Activated CD4-positive, alpha-beta T cell treated with anti-CD3 and anti-CD28 coated beads, Interleukin-2, amount 10 ng/mL, durations not matched to agents 7 days and 5 days (primary cell): Measurements from ENCODE around the gene WRAP53. TPM values are rescaled to one million over a fixed set of nuclear protein-coding genes. Genes with fewer than 3 reads are reported as not detected.
"Not testable (repeated sequence)": the region's sequence is repeated elsewhere in the genome, so short reads cannot be mapped to it uniquely, and the experiment has no call there.

ENCODE experiments used
- CTCF ChIA-PET: fragments of 350-600 bp; sonication (Branson Sonifier 250); formaldehyde crosslinking; loops from one replicate; lab custom pipeline; 2021; ENCODE audit warnings: antibody characterized with exemption; lab: Charles Lee
- POLR2A ChIA-PET: fragments of 350-600 bp; sonication (Branson Sonifier 250); formaldehyde crosslinking; loops from one replicate; lab custom pipeline; 2021; ENCODE audit warnings: antibody characterized with exemption; lab: Charles Lee
- DNase-seq: peaks from one replicate; pipeline ENCODE4 v3.0.0-alpha.2; 2020
- H3K27ac Mint-ChIP-seq: one replicate; pipeline ENCODE4 v1.8.0; 2021; ENCODE audit warnings: mild to moderate bottlenecking, moderate library complexity, mixed read lengths
- H3K27me3 Mint-ChIP-seq: one replicate; pipeline ENCODE4 v1.8.0; 2021; ENCODE audit warnings: mixed read lengths
- H3K36me3 Mint-ChIP-seq: one replicate; pipeline ENCODE4 v1.8.0; 2021; ENCODE audit warnings: low read depth, mixed read lengths
- H3K4me1 Mint-ChIP-seq: one replicate; pipeline ENCODE4 v1.8.0; 2021; ENCODE audit warnings: mixed read lengths
- H3K4me3 Mint-ChIP-seq: one replicate; pipeline ENCODE4 v1.8.0; 2021; ENCODE audit warnings: mild to moderate bottlenecking, moderate library complexity, mixed read lengths
- H3K9me3 Mint-ChIP-seq: one replicate; pipeline ENCODE4 v1.8.0; 2021; ENCODE audit warnings: mixed read lengths
- total RNA-seq, 2 experiments: library from RNA; stranded (reverse); gene quantifications; one replicate each; pipeline ENCODE4 v1.2.3, GENCODE V29; 2021

Gene WRAP53
- total RNA-seq, result 10 to 100 TPM; 22.6 to 24.2 TPM

DNA sequence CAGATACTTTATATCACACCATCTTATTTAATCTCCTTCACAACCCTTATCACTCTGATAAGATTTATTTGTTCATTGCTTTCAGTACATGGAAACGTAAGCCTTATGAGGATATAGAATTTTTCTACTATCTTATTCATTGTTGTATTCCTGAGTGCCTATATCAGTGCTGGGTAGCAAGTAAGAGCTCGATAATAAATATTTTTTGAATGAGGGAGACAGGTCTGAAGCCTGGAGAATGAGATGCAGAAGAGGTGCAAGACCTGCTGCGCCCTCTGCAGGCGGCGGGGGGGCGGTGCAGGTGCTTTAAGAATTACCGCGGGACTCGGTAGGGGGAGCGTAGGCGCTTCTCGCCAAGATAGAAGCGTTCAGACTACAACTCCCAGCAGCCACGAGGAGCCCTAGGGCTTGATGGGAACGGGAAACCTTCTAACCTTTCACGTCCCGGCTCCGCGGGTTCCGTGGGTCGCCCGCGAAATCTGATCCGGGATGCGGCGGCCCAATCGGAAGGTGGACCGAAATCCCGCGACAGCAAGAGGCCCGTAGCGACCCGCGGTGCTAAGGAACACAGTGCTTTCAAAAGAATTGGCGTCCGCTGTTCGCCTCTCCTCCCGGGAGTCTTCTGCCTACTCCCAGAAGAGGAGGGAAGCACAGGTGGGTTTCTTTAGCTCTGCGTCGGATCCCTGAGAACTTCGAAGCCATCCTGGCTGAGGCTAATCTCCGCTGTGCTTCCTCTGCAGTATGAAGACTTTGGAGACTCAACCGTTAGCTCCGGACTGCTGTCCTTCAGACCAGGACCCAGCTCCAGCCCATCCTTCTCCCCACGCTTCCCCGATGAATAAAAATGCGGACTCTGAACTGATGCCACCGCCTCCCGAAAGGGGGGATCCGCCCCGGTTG lies at the start of gene WRAP53:
Gene WRAP53 (plus strand): TSS at position 570 of the 900 bp plus-strand sequence. CDS start 172 bp downstream, at position 742.
- Mint-ChIP-seq H3K27me3 (no peaks in the 10 kb centered on the region), H3K4me3 (peak within 1 kb of the TSS; percentile 92), H3K36me3 (peaks cover 25% of the 10 kb centered on the region), H3K9me3 (no peaks in the 10 kb centered on the region), H3K27ac (peak within 1 kb of the TSS; percentile 100), H3K4me1 (peaks cover 45% of the 10 kb centered on the region)
- DNase-seq, result peak; percentile 97
- ChIA-PET POLR2A (interaction anchor here (0.6 to 2.8 kb wide), 8 partner anchors 37 to 432 kb away, joined by 3 to 8 read pairs (median 4); partner anchors contain the start of genes ATP1B2, FXR2 and MPDU1), CTCF (interaction anchor here (0.5 to 3.4 kb wide), 55 partner anchors 10 to 556 kb away, joined by 3 to 33 read pairs (median 4); partner anchors contain the start of genes CD68, CNTROB, DNAH2 and DVL2)

DNA sequence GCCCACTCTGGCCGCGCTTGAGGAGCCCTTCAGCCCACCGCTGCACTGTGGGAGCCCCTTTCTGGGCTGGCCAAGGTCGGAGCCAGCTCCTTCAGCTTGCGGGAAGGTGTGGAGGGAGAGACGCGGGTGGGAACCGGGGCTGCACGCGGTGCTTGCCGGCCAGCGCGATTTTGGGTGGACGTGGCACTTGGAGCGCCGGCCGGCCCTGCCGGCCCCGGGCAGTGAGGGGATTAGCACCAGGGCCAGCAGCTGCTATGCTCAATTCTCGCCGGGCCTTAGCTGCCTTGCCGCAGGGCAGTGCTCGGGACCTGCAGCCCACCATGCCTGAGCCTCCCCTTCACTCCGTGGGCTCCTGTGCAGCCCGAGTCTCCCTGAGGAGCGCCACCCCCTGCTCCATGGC lies 47.5 kb upstream of the WRAP53 start:
- H3K27me3 Mint-ChIP-seq, result no peaks in the 10 kb centered on the region
- H3K9me3 Mint-ChIP-seq, result peaks cover 2% of the 10 kb centered on the region
- H3K4me1 Mint-ChIP-seq, result peaks cover 22% of the 10 kb centered on the region
- H3K4me3 Mint-ChIP-seq, result no peak overlapping the region
- ChIA-PET POLR2A (no interaction called here), CTCF (interaction anchor here (1.5 kb wide), 1 partner anchor 8 kb away, joined by 7 read pairs; no protein-coding TSS in a partner anchor)
- H3K27ac Mint-ChIP-seq, result no peak overlapping the region
- no peaks in the 10 kb centered on the region for H3K36me3 Mint-ChIP-seq
- DNase-seq, result no peak

GRCh38 chr17:7641635-7642034 lies 46.6 kb upstream of the WRAP53 start:
- H3K9me3 Mint-ChIP-seq, H3K27me3 Mint-ChIP-seq, H3K36me3 Mint-ChIP-seq: not testable (repeated sequence)
- ChIA-PET CTCF (interaction anchor here (0.9 to 1.5 kb wide), 3 partner anchors 9 to 53 kb away, joined by 3 to 7 read pairs (median 3); no protein-coding TSS in a partner anchor), POLR2A (interaction anchor here (0.6 to 1.2 kb wide), 4 partner anchors 16 to 64 kb away, joined by 3 to 5 read pairs (median 4); partner anchors contain the start of genes TP53 and WRAP53)
- Mint-ChIP-seq H3K4me1 (peaks cover 24% of the 10 kb centered on the region), H3K4me3 (peak overlapping the region; percentile 59), H3K27ac (peak overlapping the region; percentile 62)
- DNase-seq, result peak; percentile 39

GRCh38 chr17:7644775-7645174 lies 43.5 kb upstream of the WRAP53 start:
- H3K36me3 Mint-ChIP-seq, result no peaks in the 10 kb centered on the region
- peaks cover 25% of the 10 kb centered on the region for H3K4me1 Mint-ChIP-seq
- CTCF ChIA-PET, result no interaction called here
- H3K27ac Mint-ChIP-seq, result peak overlapping the region; percentile 7
- POLR2A ChIA-PET, result no interaction called here
- H3K9me3 Mint-ChIP-seq, result peaks cover 2% of the 10 kb centered on the region
- peaks cover 12% of the 10 kb centered on the region for H3K27me3 Mint-ChIP-seq
- H3K4me3 Mint-ChIP-seq, result no peak overlapping the region
- DNase-seq, result no peak

GRCh38 chr17:7646457-7646856 lies 41.8 kb upstream of the WRAP53 start:
- H3K27ac Mint-ChIP-seq, result no peak overlapping the region
- peaks cover 35% of the 10 kb centered on the region for H3K4me1 Mint-ChIP-seq
- DNase-seq, result no peak
- POLR2A ChIA-PET, result no interaction called here
- H3K36me3 Mint-ChIP-seq, result no peaks in the 10 kb centered on the region
- H3K9me3 Mint-ChIP-seq, result peaks cover 1% of the 10 kb centered on the region
- CTCF ChIA-PET, result interaction anchor here (0.6 kb wide), 1 partner anchor 13 kb away, joined by 3 read pairs; no protein-coding TSS in a partner anchor
- peaks cover 26% of the 10 kb centered on the region for H3K27me3 Mint-ChIP-seq
- H3K4me3 Mint-ChIP-seq, result no peak overlapping the region

GRCh38 chr17:7647018-7647417 lies 41.3 kb upstream of the WRAP53 start:
- POLR2A ChIA-PET, result no interaction called here
- peaks cover 29% of the 10 kb centered on the region for H3K27me3 Mint-ChIP-seq
- no peak for DNase-seq
- H3K27ac Mint-ChIP-seq, result no peak overlapping the region
- no peak overlapping the region for H3K4me3 Mint-ChIP-seq
- H3K36me3 Mint-ChIP-seq, result no peaks in the 10 kb centered on the region
- H3K9me3 Mint-ChIP-seq, result no peaks in the 10 kb centered on the region
- H3K4me1 Mint-ChIP-seq, result peaks cover 30% of the 10 kb centered on the region
- CTCF ChIA-PET, result no interaction called here

- Mint-ChIP-seq H3K36me3 (no peaks in the 10 kb centered on the region), H3K27me3 (peaks cover 47% of the 10 kb centered on the region), H3K4me3 (peak within 1 kb of the TSS; percentile 70), H3K9me3 (no peaks in the 10 kb centered on the region), H3K27ac (peak within 1 kb of the TSS; percentile 41), H3K4me1 (peaks cover 17% of the 10 kb centered on the region)
- POLR2A ChIA-PET, result interaction anchor here (0.5 to 1.7 kb wide), 2 partner anchors 36 to 37 kb away, joined by 4 to 5 read pairs; partner anchors contain the start of genes FXR2, TP53 and WRAP53
- peak; percentile 76 for DNase-seq
- CTCF ChIA-PET, result interaction anchor here (1.0 to 2.0 kb wide), 4 partner anchors 20 to 385 kb away, joined by 3 to 10 read pairs (median 4); partner anchors contain the start of genes FXR2, SAT2 and SHBG
These were observed 37.7 kb upstream of the WRAP53 start, which contains the start of gene ATP1B2 for GRCh38 chr17:7650509-7651096. Gene ATP1B2, plus strand, starts transcription at chr17:7650926. Its CDS starts 593 bp downstream, at chr17:7651519.

DNA sequence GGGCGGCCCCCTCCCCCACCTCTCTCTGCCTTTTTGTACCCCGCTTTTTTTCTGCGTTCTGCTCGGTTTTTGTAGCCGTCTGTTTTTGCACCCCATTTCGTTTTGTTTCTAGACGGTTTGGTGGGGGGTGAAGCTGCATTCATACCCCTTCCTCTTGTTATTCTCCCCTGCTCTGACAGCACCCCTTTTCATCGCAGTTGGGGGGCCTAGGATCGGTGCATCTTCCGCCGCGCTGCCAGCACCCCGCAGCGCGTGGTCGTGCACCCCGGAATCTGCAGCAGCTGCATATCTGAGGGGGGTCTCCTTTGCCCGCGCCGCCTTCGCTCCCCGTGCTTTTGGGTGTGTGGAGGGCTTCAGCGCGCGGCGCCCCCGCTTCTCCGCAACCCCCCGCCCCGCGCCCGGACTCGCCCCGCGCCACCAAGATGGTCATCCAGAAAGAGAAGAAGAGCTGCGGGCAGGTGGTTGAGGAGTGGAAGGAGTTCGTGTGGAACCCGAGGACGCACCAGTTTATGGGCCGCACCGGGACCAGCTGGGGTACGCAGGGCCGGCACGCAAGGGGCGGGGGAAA lies 37.1 kb upstream of the WRAP53 start:
- ChIA-PET POLR2A (interaction anchor here (0.5 to 1.7 kb wide), 2 partner anchors 36 kb away, joined by 4 to 5 read pairs; partner anchors contain the start of genes FXR2, TP53 and WRAP53), CTCF (interaction anchor here (0.9 to 2.0 kb wide), 6 partner anchors 8 to 385 kb away, joined by 3 to 10 read pairs (median 4); partner anchors contain the start of genes FXR2, SAT2, SHBG and TP53)
- no peak for DNase-seq
- H3K27ac Mint-ChIP-seq, result no peak overlapping the region
- peak overlapping the region; percentile 62 for H3K4me3 Mint-ChIP-seq
- no peaks in the 10 kb centered on the region for H3K9me3 Mint-ChIP-seq
- no peaks in the 10 kb centered on the region for H3K36me3 Mint-ChIP-seq
- H3K27me3 Mint-ChIP-seq, result peaks cover 46% of the 10 kb centered on the region
- peaks cover 16% of the 10 kb centered on the region for H3K4me1 Mint-ChIP-seq

DNA sequence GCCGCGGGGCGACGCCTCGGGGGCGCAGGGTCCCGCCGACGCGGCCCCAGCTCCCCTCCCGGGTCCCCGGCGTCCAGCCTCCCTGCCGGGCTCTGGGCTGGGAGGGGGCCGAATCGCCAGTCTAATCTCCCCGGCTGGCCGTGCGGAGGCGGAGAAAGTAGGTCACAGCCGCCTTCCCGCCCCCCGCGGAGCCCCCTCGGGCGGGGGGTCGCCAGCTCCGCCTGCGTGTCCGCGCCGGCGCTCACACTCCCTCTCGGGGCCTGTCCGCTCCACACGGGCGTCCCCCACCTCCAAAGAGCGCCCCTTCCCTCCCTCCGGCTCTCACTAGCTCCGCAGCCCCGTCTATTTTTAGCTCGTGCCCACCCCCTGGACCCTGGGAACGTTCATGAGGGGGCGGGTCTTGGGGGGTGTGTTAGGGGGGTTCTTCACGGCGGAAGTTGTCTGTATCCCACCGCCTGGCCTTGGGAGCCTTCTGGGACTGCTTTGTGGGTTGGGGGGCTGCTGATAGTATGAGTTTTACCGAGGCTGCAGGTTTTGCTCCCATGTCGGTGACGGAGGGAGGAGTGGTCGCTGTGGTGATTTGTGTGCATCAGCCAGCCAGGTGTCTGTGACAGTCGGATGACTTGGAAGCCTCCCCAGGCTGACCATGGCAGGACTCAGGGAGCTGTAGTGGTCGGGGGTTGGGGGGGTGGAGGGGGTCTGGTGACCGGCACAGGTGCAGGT lies 36.5 kb upstream of the WRAP53 start:
- DNase-seq, result no peak
- CTCF ChIA-PET, result interaction anchor here (0.6 to 2.0 kb wide), 6 partner anchors 9 to 386 kb away, joined by 3 to 10 read pairs (median 4); partner anchors contain the start of genes FXR2, SAT2, TP53 and WRAP53
- no peak overlapping the region for H3K27ac Mint-ChIP-seq
- H3K4me3 Mint-ChIP-seq, result no peak overlapping the region
- H3K9me3 Mint-ChIP-seq, result no peaks in the 10 kb centered on the region
- peaks cover 15% of the 10 kb centered on the region for H3K4me1 Mint-ChIP-seq
- no peaks in the 10 kb centered on the region for H3K36me3 Mint-ChIP-seq
- peaks cover 41% of the 10 kb centered on the region for H3K27me3 Mint-ChIP-seq
- POLR2A ChIA-PET, result interaction anchor here (0.6 to 1.7 kb wide), 2 partner anchors 9 to 36 kb away, joined by 4 to 5 read pairs; partner anchors contain the start of genes TP53 and WRAP53

GRCh38 chr17:7652388-7653356 lies 35.6 kb upstream of the WRAP53 start:
- no peaks in the 10 kb centered on the region for H3K36me3 Mint-ChIP-seq
- CTCF ChIA-PET, result interaction anchor here (0.5 to 1.3 kb wide), 3 partner anchors 15 to 86 kb away, joined by 3 to 5 read pairs (median 4); partner anchors contain the start of genes TP53 and WRAP53
- H3K4me1 Mint-ChIP-seq, result peaks cover 15% of the 10 kb centered on the region
- H3K9me3 Mint-ChIP-seq, result no peaks in the 10 kb centered on the region
- no peak overlapping the region for H3K4me3 Mint-ChIP-seq
- POLR2A ChIA-PET, result interaction anchor here (0.6 kb wide), 1 partner anchor 8 kb away, joined by 4 read pairs; no protein-coding TSS in a partner anchor
- DNase-seq, result no peak
- H3K27me3 Mint-ChIP-seq, result peaks cover 41% of the 10 kb centered on the region
- H3K27ac Mint-ChIP-seq, result no peak overlapping the region
